Measurements from ENCODE around the gene SCART1. TPM values are rescaled to one million over a fixed set of nuclear protein-coding genes. Genes with fewer than 3 reads are reported as not detected.

The SCART1 gene
- total RNA-seq, 1 experiment from 2014 or later: 0.50 TPM

GRCh38 chr10:133455611-133456031 is 1.9 kb downstream of the SCART1 start:
- Histone ChIP-seq H3K27me3 (ENCODE audit: insufficient read depth, low read length) (no peaks in the 10 kb centered on the region), H2BK120ac (ENCODE audit: low read depth, low read length, poor library complexity, severe bottlenecking) (no peak overlapping the region), H2BK12ac (ENCODE audit: insufficient read length, low read depth, low read length) (no peak overlapping the region), H4K8ac (replicated peaks; ENCODE audit: insufficient read length, low read depth, low read length) (no peak overlapping the region), H3K4me2 (ENCODE audit: insufficient read depth, insufficient read length, low read length) (no peak overlapping the region), H4K20me1 (ENCODE audit: control insufficient read depth, insufficient read depth, insufficient read length) (no peaks in the 10 kb centered on the region), H2BK15ac (ENCODE audit: low read depth, low read length) (no peak overlapping the region), H3K27ac (ENCODE audit: insufficient read length, low read depth, low read length) (no peak overlapping the region), H3K56ac (ENCODE audit: insufficient read length, low read depth, low read length) (no peak overlapping the region), H3K9me3 (ENCODE audit: control insufficient read depth, low read depth, low read length) (peaks cover 82% of the 10 kb centered on the region), H2BK5ac (ENCODE audit: insufficient read length, low read length) (no peak overlapping the region), H3K4me1 (ENCODE audit: insufficient read depth, low read length) (no peaks in the 10 kb centered on the region), H3K23ac (ENCODE audit: insufficient read length, low read depth, low read length) (no peak overlapping the region), H3K18ac (ENCODE audit: insufficient read length, low read depth, low read length) (no peak overlapping the region), H4K91ac (ENCODE audit: insufficient read length, low read depth, low read length) (no peak overlapping the region), H2BK20ac (ENCODE audit: low read depth, low read length, poor library complexity, severe bottlenecking) (no peak overlapping the region), H3K23me2 (ENCODE audit: insufficient read length, low read depth, low read length, poor library complexity, severe bottlenecking) (no peaks in the 10 kb centered on the region), H3K9ac (ENCODE audit: extremely low read depth, insufficient read length, low read length) (no peak overlapping the region), H2AFZ (ENCODE audit: low read length) (no peak overlapping the region), H3K14ac (ENCODE audit: insufficient read depth, low read length) (no peak overlapping the region), H2AK5ac (ENCODE audit: insufficient read length, low read length) (no peak overlapping the region), H4K5ac (ENCODE audit: insufficient read length, low read depth, low read length) (no peak overlapping the region), H3K4ac (ENCODE audit: low read depth, low read length) (no peak overlapping the region), H3T11ph (ENCODE audit: low read length) (no peak overlapping the region), H3K79me1 (ENCODE audit: insufficient read depth, low read depth, low read length, poor library complexity, severe bottlenecking) (no peaks in the 10 kb centered on the region), H3K79me2 (ENCODE audit: insufficient read depth, low read length) (no peaks in the 10 kb centered on the region)
- peaks cover 2 to 23% (median 8%) of the 10 kb centered on the region in 3 experiments; a peak in 5 of 7 replicates for H3K36me3 Mint-ChIP-seq (ENCODE audit: insufficient read depth in 1 of 3, low read depth in 3 of 3)
- WGBS (ENCODE audit: extremely low coverage, insufficient read length, low lambda C conversion rate): no CpG with 5 or more reads among the region's 7 CpGs
- H3K4me1 Mint-ChIP-seq: no peaks in the 10 kb centered on the region
- H3K9me3 Mint-ChIP-seq: peaks cover 79 to 92% of the 10 kb centered on the region in 2 experiments
- H3K4me3 Mint-ChIP-seq: no peak overlapping the region
- peaks cover 6% of the 10 kb centered on the region for H3K27me3 Mint-ChIP-seq (ENCODE audit: low read depth)
- TF ChIP-seq CTCF (conservative IDR thresholded peaks at IDR 0.05): no peak
- no peak for DNase-seq
- no peak overlapping the region for H3K27ac Mint-ChIP-seq

Measured in H9 (cell line).